GM18502 (cell line): ENCODE measurements around the gene THAP4.

ENCODE experiments used
- ATAC-seq: cut with Tn5 transposase; IDR thresholded peaks from one replicate; pipeline ENCODE4 v1.9.1; 2021; ENCODE audit warnings: mild to moderate bottlenecking; ENCODE audit not compliant: unreplicated experiment, poor library complexity

Gene THAP4

GRCh38 chr2:241641631-241642030 is 4.7 kb upstream of the THAP4 start:
- no peak for ATAC-seq

GRCh38 chr2:241640165-241640795 is 3.3 kb upstream of the THAP4 start:
- no peak for ATAC-seq

- no peak for ATAC-seq
Measured at GRCh38 chr2:241639385-241639784, 2.4 kb upstream of the THAP4 start.

GRCh38 chr2:241638940-241639339 is 2.0 kb upstream of the THAP4 start:
- no peak for ATAC-seq

GRCh38 chr2:241637795-241638660 is 1.1 kb upstream of the THAP4 start:
- ATAC-seq = peak; percentile 26

- peak; percentile 35 for ATAC-seq
Measured at GRCh38 chr2:241636182-241637017, 558 bp downstream of the THAP4 start.

GRCh38 chr2:241635756-241636155 is 1.2 kb downstream of the THAP4 start:
- ATAC-seq = no peak

GRCh38 chr2:241633561-241633960 is 3.4 kb downstream of the THAP4 start:
- no peak for ATAC-seq

- ATAC-seq = no peak
Measured at GRCh38 chr2:241632478-241633325, 4.3 kb downstream of the THAP4 start.

GRCh38 chr2:241629762-241630435 is 7.1 kb downstream of the THAP4 start:
- ATAC-seq = no peak

- no peak for ATAC-seq
Measured at GRCh38 chr2:241627675-241628074, 9.3 kb downstream of the THAP4 start.

- no peak for ATAC-seq
Measured at GRCh38 chr2:241620419-241620769, 16.6 kb downstream of the THAP4 start.

GRCh38 chr2:241619597-241620418 is 17.1 kb downstream of the THAP4 start:
- ATAC-seq = no peak

- no peak for ATAC-seq
Measured at GRCh38 chr2:241618829-241619228, 18.1 kb downstream of the THAP4 start.

- ATAC-seq = no peak
Measured at GRCh38 chr2:241618296-241618805, 18.6 kb downstream of the THAP4 start.

- no peak for ATAC-seq
Measured at GRCh38 chr2:241617431-241618154, 19.4 kb downstream of the THAP4 start.

GRCh38 chr2:241616168-241617125 is 20.5 kb downstream of the THAP4 start:
- no peak for ATAC-seq
